ENCODE data around the gene SMCO1. TPM values are rescaled to one million over a fixed set of nuclear protein-coding genes. Genes with fewer than 3 reads are reported as not detected.

SMCO1 gene
- total RNA-seq, 3 donors from 2014 or later = not detected

DNA sequence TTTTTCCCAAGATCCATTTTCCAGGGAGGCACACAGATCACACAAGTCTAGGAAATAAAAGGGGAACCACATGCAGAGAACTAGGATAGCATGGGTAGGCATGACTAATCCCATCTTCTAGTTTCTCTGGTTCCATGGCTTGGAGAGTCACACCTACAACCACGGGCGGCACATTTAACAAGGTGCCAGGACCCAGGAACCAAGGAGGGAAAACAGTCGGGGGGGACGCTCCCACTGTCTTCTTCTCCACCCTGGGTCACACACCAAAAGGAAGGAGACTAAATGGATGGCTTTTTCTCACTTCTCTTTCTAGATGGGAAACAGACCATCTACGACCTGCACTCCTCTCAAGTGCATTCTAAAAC is 4.6 kb upstream of the SMCO1 start:
- Histone ChIP-seq H3K4me3 (no peak overlapping the region), H3K4me1 (ENCODE audit: low read depth) (no peaks in the 10 kb centered on the region), H3K36me3 (ENCODE audit: low read depth) (no peaks in the 10 kb centered on the region), H3K9me3 (peaks cover 45% of the 10 kb centered on the region)
- TF ChIP-seq, protein P1, sequence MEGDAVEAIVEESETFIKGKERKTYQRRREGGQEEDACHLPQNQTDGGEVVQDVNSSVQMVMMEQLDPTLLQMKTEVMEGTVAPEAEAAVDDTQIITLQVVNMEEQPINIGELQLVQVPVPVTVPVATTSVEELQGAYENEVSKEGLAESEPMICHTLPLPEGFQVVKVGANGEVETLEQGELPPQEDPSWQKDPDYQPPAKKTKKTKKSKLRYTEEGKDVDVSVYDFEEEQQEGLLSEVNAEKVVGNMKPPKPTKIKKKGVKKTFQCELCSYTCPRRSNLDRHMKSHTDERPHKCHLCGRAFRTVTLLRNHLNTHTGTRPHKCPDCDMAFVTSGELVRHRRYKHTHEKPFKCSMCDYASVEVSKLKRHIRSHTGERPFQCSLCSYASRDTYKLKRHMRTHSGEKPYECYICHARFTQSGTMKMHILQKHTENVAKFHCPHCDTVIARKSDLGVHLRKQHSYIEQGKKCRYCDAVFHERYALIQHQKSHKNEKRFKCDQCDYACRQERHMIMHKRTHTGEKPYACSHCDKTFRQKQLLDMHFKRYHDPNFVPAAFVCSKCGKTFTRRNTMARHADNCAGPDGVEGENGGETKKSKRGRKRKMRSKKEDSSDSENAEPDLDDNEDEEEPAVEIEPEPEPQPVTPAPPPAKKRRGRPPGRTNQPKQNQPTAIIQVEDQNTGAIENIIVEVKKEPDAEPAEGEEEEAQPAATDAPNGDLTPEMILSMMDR (IDR thresholded peaks at IDR 0.05) = no peak
- DNase-seq = peak in 1 of 3 donors; percentile 27
- ATAC-seq = no peak
- intact Hi-C loops (cut with DNase I, micrococcal nuclease) = loop anchor here in 1 of 2 donors (10.0 kb wide), 1 partner anchor 265 kb away; no protein-coding TSS in a partner anchor

DNA sequence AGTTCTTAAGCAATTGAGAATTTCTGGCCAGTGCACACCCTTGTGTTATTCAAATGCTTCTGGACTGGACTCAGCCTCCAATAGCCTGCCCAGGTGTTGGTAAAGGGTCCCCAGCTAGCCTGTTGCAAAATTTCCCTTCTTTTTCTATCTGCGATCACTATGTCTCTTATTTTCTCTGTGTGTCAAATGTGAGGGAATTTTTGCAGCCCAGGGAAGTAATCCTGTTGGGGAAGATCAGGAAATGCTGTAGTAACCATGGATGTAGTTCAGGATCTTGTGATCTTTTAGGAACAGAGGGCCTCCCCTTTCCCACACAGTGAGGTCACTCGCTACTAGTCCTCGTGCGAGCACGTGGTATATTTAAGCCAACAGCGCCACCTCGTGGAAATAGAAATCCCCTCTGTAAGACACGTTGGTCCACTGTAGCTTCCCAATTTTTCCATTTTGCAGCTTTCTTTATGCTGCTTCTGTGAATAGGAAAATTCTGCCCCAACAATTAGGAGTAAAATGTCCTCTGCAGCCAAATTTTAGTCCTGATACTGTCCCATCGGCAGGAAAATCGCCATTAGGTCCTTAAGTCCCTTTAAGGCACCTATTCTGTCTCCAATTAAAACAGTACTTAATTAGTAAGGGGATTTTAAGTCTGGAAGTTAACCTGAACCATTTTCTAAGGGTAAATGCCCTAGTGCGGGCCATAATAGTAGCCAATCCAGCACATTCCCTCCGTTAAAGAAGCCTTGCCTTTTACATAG is 4.0 kb upstream of the SMCO1 start:
- TF ChIP-seq, protein P1 (IDR thresholded peaks at IDR 0.05) = no peak
- Histone ChIP-seq H3K9me3 (peaks cover 45% of the 10 kb centered on the region), H3K36me3 (ENCODE audit: low read depth) (no peaks in the 10 kb centered on the region), H3K4me3 (no peak overlapping the region), H3K4me1 (ENCODE audit: low read depth) (no peaks in the 10 kb centered on the region)
- intact Hi-C loops (cut with DNase I, micrococcal nuclease) = loop anchor here in 1 of 2 donors (10.0 kb wide), 1 partner anchor 264 kb away; no protein-coding TSS in a partner anchor
- ATAC-seq = peak; percentile 48
- peak in 2 of 3 donors; percentile 38 to 80 for DNase-seq

DNA sequence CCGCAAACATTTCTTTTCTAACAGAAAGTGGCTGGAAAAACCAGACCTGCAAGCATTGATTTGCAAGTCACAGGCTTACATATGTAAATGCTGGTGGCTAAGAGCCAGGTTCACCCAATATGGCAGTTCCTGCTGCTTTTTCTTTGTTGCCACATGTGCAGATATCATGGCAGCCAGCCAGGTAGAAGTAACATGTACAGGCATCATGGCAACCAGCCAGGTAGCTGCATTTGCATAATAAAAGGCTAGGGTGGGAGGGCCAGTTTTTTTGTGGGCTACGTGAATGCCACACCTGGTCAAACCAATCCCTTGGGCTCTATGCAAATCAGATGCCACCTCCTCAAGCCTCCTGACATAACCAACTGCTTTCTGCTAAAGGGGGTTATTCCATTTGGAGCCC is 2.8 kb upstream of the SMCO1 start:
- intact Hi-C loops (cut with DNase I, micrococcal nuclease) = loop anchor here in 1 of 2 donors (10.0 kb wide), 1 partner anchor 263 kb away; no protein-coding TSS in a partner anchor
- Histone ChIP-seq H3K36me3 (ENCODE audit: low read depth) (no peaks in the 10 kb centered on the region), H3K4me1 (ENCODE audit: low read depth) (no peaks in the 10 kb centered on the region), H3K9me3 (peaks cover 45% of the 10 kb centered on the region), H3K4me3 (no peak overlapping the region)
- TF ChIP-seq, protein P1 (IDR thresholded peaks at IDR 0.05) = no peak
- ATAC-seq (no peak), DNase-seq (no peak)

DNA sequence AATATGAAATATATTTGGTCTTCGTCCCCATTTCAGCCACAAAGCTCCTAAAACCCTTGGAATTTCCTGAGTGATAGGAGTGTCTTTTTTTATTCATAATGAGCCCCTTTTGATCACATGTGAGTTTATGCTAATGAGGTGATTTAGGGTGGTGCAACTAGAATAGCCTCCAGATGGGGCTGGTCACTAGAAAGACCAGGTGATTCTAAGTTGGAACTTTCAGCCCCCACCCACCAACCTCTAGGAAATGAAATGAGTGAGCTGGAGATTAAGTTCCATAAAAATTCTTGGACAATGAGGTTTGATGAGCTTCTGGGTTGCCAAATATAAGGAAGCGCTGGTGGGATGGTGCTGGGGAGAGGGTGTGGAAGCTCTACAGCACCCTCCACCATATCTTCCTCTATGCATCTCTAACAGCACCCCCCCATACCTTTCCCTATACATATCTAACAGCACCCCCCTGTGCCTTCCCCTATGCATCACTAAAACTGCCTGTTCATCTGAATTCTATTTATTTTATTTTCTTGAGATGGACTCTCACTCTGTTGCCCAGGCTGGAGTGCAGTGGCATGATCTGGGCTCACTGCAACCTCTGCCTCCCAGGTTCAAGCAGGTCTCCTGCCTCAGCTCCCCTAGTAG is 2.1 kb upstream of the SMCO1 start:
- TF ChIP-seq, protein P1 (IDR thresholded peaks at IDR 0.05) = no peak
- no peak for ATAC-seq
- Histone ChIP-seq H3K4me1 (ENCODE audit: low read depth) (no peaks in the 10 kb centered on the region), H3K4me3 (no peak overlapping the region), H3K9me3 (peaks cover 45% of the 10 kb centered on the region), H3K36me3 (ENCODE audit: low read depth) (no peaks in the 10 kb centered on the region)
- no peak for DNase-seq
- intact Hi-C loops (cut with DNase I, micrococcal nuclease) = loop anchor here in 1 of 2 donors (10.0 kb wide), 1 partner anchor 262 kb away; no protein-coding TSS in a partner anchor

DNA sequence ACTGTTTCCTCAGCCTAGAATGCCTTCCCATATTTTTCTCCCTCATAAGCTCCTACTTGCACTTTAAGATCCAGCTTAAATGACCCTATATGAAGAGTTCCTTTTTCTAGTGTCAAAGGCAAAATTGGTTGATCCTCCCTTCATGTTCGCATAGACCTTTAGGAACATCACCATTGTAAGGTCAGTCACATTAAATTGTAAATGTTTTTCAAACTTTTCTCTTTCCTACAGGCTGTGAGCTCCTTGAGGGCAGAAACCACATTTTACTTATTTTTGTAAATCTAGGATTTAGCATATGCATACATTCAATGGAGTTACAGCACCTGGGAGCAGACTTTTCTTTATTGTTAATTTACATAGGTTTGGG is 813 bp downstream of the SMCO1 start:
- no peaks in the 10 kb centered on the region for H3K4me1 ChIP-seq (ENCODE audit: low read depth)
- H3K36me3 ChIP-seq (ENCODE audit: low read depth) = no peaks in the 10 kb centered on the region
- peaks cover 20% of the 10 kb centered on the region for H3K9me3 ChIP-seq
- no peak for DNase-seq
- intact Hi-C loops (cut with DNase I, micrococcal nuclease) = loop anchor here in 1 of 2 donors (10.0 kb wide), 1 partner anchor 260 kb away; no protein-coding TSS in a partner anchor
- no peak for ATAC-seq
- TF ChIP-seq, protein P1 (IDR thresholded peaks at IDR 0.05) = no peak
- H3K4me3 ChIP-seq = no peak overlapping the region

Data from mucosa of descending colon (tissue), 3 donors.